Stomach (tissue), 4 donors: ENCODE measurements around the gene KCNG2.

ENCODE experiments used
- POLR2A ChIP-seq, 4 donors: fragments of 450-650 bp; IDR thresholded peaks; one replicate each; pipeline ENCODE4 v1.6.1; 2016; ENCODE audit warnings: antibody characterized with exemption in 4 of 4, control low read depth in 2 of 4, mild to moderate bottlenecking in 1 of 4, moderate library complexity in 1 of 4
- TF ChIP-seq, protein P1 (sequence below), 7 experiments: fragments of 450-650 bp in 4 of 7; fragments of 200-600 bp in 3 of 7; sonication (generic) in 3 of 7; IDR thresholded peaks; one replicate each; pipeline ENCODE4 v1.5.1; 2016 to 2019; ENCODE audit warnings: antibody characterized with exemption in 7 of 7, control low read depth in 2 of 7, mild to moderate bottlenecking in 1 of 7

GRCh38 chr18:79848579-79849327, 51.0 kb downstream of the KCNG2 start:
- TF ChIP-seq, protein P1, sequence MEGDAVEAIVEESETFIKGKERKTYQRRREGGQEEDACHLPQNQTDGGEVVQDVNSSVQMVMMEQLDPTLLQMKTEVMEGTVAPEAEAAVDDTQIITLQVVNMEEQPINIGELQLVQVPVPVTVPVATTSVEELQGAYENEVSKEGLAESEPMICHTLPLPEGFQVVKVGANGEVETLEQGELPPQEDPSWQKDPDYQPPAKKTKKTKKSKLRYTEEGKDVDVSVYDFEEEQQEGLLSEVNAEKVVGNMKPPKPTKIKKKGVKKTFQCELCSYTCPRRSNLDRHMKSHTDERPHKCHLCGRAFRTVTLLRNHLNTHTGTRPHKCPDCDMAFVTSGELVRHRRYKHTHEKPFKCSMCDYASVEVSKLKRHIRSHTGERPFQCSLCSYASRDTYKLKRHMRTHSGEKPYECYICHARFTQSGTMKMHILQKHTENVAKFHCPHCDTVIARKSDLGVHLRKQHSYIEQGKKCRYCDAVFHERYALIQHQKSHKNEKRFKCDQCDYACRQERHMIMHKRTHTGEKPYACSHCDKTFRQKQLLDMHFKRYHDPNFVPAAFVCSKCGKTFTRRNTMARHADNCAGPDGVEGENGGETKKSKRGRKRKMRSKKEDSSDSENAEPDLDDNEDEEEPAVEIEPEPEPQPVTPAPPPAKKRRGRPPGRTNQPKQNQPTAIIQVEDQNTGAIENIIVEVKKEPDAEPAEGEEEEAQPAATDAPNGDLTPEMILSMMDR (IDR thresholded peaks at IDR 0.05) = no peak
- TF ChIP-seq POLR2A (IDR thresholded peaks at IDR 0.05) = no peak
